OCI-LY7 (cell line): ENCODE data around the gene GRK6. TPM values are rescaled to one million over a fixed set of nuclear protein-coding genes. Genes with fewer than 3 reads are reported as not detected.

Experiments used
- BruUV-seq: library from RNA; stranded (reverse); fragments of 400-500 nt; replicated peaks from 2 replicates; lab custom pipeline; 2021; lab: Mats Ljungman, UMichigan
- CTCF ChIA-PET: fragments of 300-600 bp; sonication (Branson Sonifier 250); formaldehyde crosslinking; loops from one replicate; lab custom pipeline; 2022; ENCODE audit warnings: antibody characterized with exemption; ENCODE audit not compliant: unreplicated experiment; lab: Charles Lee
- POLR2A ChIA-PET: fragments of 300-600 bp; sonication (Branson Sonifier 250); formaldehyde crosslinking; loops from one replicate; lab custom pipeline; 2022; ENCODE audit warnings: antibody characterized with exemption; lab: Charles Lee
- DNase-seq: peaks from one replicate; pipeline ENCODE4 v3.0.0-alpha.2; 2015; ENCODE audit warnings: low spot score
- H2AFZ ChIP-seq: fragments of 200-600 bp; sonication (generic), shearing (Covaris generic); 2 replicates; pipeline ENCODE4 v1.6.1; 2014; ENCODE audit warnings: mild to moderate bottlenecking, antibody characterized with exemption, low read length, moderate library complexity
- H3K27ac ChIP-seq: fragments of 200-600 bp; sonication (generic); 2 replicates; pipeline ENCODE4 v1.5.1; 2014; ENCODE audit warnings: mixed run types, low read depth, mild to moderate bottlenecking, moderate library complexity, low read length, inconsistent platforms; ENCODE audit not compliant: poor library complexity, severe bottlenecking
- H3K36me3 ChIP-seq: fragments of 200-600 bp; sonication (generic); 2 replicates; pipeline ENCODE4 v1.6.1; 2014; ENCODE audit warnings: mild to moderate bottlenecking, antibody characterized with exemption, low read length, moderate library complexity, mixed read lengths; ENCODE audit not compliant: insufficient read depth
- H3K4me1 ChIP-seq: fragments of 200-600 bp; sonication (generic); 2 replicates; pipeline ENCODE4 v1.5.1; 2014; ENCODE audit warnings: mild to moderate bottlenecking, low read length; ENCODE audit not compliant: insufficient read depth, poor library complexity, severe bottlenecking
- H3K4me2 ChIP-seq: fragments of 200-600 bp; sonication (generic); 2 replicates; pipeline ENCODE4 v1.6.1; 2014; ENCODE audit warnings: mild to moderate bottlenecking, low read length
- H3K4me3 ChIP-seq: fragments of 200-600 bp; sonication (generic); 2 replicates; pipeline ENCODE4 v1.5.1; 2014; ENCODE audit warnings: mild to moderate bottlenecking, low read depth, low read length; ENCODE audit not compliant: poor library complexity, severe bottlenecking
- H3K79me2 ChIP-seq: fragments of 200-600 bp; sonication (generic); 2 replicates; pipeline ENCODE4 v1.6.1; 2016; ENCODE audit warnings: low read depth, mild to moderate bottlenecking, low read length, moderate library complexity, mixed read lengths; ENCODE audit not compliant: insufficient read depth
- H3K9me2 ChIP-seq: fragments of 200-600 bp; sonication (generic); 2 replicates; pipeline ENCODE4 v1.6.1; 2016; ENCODE audit warnings: mild to moderate bottlenecking, low read length, mixed read lengths; ENCODE audit not compliant: insufficient read depth
- H3K9me3 ChIP-seq: fragments of 200-600 bp; sonication (generic); 2 replicates; pipeline ENCODE4 v1.6.1; 2014; ENCODE audit warnings: mild to moderate bottlenecking, mixed run types, low read length, mixed read lengths
- H4K20me1 ChIP-seq: fragments of 200-600 bp; sonication (generic); 2 replicates; pipeline ENCODE4 v1.6.1; 2014; ENCODE audit warnings: mild to moderate bottlenecking, antibody characterized with exemption, low read length, moderate library complexity, mixed read lengths; ENCODE audit not compliant: insufficient read depth
- EZH2phosphoT487 ChIP-seq: fragments of 200-600 bp; sonication (generic); IDR thresholded peaks from 2 replicates; pipeline ENCODE4 v1.6.1; 2018; ENCODE audit warnings: low read depth, borderline replicate concordance, mild to moderate bottlenecking, mixed run types, antibody characterized with exemption, low read length, moderate library complexity, mixed read lengths
- intact Hi-C: fragments of 100-400 bp; cut with micrococcal nuclease; formaldehyde crosslinking; loops from one replicate; pipeline ENCODE4 v1.10.0; 2022; ENCODE audit not compliant: unreplicated experiment
- total RNA-seq, 2 experiments: library from RNA; depleted of rRNA in 1 of 2; stranded (reverse); fragments of >200 nt in 1 of 2; shearing (Covaris generic) in 1 of 2; gene quantifications; 2 replicates each; pipeline ENCODE4 v1.2.3, GENCODE V29; 2014 to 2022
- TF ChIP-seq, protein P1 (sequence below): fragments of 200-600 bp; sonication (generic); conservative IDR thresholded peaks from 2 replicates; pipeline ENCODE4 v1.5.1; 2014; ENCODE audit warnings: mild to moderate bottlenecking, antibody characterized with exemption, low read length, moderate library complexity, mixed read lengths

Gene GRK6
- total RNA-seq, 2 experiments from 2014 or later, result 46.2 to 99.4 TPM

DNA sequence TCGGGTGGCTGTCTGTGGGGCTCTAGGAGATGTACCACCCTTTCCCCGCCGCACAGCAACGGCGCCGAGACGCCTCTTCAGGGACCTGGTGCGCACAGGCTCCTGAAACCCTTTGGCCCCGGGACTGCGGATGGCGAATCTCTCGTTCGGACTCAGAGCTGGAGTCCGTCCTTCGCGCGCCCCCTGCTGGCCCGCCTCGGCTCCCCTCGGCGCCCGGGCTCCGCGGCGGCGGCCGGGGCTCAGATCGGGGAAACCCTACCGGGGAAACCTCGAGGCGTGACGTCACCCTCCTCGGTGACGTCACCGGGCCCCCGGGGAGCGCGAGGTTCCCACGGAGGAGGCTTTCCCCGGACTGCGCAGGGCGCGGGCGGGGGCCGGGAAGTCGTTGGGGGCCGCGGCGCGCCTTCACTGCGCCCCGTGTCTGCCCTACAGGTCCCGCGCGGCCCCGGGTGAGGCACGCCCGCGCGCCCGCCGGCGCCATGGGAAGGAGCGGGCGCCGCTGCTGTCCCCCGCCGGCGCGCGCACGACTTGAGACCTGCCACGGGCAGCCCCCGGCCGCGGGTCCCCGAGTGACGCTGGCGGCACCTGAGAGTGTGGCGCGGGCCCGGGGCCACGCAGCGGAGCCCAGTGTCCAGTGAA, 28.0 kb downstream of the GRK6 start:
- H3K36me3 ChIP-seq, result no peaks in the 10 kb centered on the region; the same call in 1 of the 2 replicates
- intact Hi-C loops, result loop anchor here (1.0 to 5.0 kb wide), 6 partner anchors 42 to 342 kb away; partner anchors contain the start of gene PDLIM7
- TF ChIP-seq, protein P1, sequence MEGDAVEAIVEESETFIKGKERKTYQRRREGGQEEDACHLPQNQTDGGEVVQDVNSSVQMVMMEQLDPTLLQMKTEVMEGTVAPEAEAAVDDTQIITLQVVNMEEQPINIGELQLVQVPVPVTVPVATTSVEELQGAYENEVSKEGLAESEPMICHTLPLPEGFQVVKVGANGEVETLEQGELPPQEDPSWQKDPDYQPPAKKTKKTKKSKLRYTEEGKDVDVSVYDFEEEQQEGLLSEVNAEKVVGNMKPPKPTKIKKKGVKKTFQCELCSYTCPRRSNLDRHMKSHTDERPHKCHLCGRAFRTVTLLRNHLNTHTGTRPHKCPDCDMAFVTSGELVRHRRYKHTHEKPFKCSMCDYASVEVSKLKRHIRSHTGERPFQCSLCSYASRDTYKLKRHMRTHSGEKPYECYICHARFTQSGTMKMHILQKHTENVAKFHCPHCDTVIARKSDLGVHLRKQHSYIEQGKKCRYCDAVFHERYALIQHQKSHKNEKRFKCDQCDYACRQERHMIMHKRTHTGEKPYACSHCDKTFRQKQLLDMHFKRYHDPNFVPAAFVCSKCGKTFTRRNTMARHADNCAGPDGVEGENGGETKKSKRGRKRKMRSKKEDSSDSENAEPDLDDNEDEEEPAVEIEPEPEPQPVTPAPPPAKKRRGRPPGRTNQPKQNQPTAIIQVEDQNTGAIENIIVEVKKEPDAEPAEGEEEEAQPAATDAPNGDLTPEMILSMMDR, result peak; percentile 84
- TF ChIP-seq EZH2phosphoT487, result no peak
- peak overlapping the region; percentile 84 for H2AFZ ChIP-seq
- peak overlapping the region; percentile 76 for H3K4me3 ChIP-seq
- H3K27ac ChIP-seq, result peak overlapping the region; percentile 90
- H3K4me2 ChIP-seq, result peak overlapping the region; percentile 88
- no peaks in the 10 kb centered on the region for H3K9me3 ChIP-seq
- ChIA-PET CTCF (interaction anchor here (0.6 to 3.8 kb wide), 9 partner anchors 9 to 92 kb away, joined by 3 to 20 read pairs (median 4); partner anchors contain the start of gene GRK6), POLR2A (interaction anchor here (1.1 to 2.1 kb wide), 7 partner anchors 9 to 1066 kb away, joined by 3 to 8 read pairs (median 5); partner anchors contain the start of genes HIGD2A and NOP16)
- BruUV-seq, result no TSS peak
- DNase-seq, result peak; percentile 91
- H3K9me2 ChIP-seq, result no peaks in the 10 kb centered on the region
- H3K4me1 ChIP-seq, result peaks cover 28% of the 10 kb centered on the region
- H3K79me2 ChIP-seq, result no peaks in the 10 kb centered on the region
- H4K20me1 ChIP-seq, result peaks cover 8% of the 10 kb centered on the region

DNA sequence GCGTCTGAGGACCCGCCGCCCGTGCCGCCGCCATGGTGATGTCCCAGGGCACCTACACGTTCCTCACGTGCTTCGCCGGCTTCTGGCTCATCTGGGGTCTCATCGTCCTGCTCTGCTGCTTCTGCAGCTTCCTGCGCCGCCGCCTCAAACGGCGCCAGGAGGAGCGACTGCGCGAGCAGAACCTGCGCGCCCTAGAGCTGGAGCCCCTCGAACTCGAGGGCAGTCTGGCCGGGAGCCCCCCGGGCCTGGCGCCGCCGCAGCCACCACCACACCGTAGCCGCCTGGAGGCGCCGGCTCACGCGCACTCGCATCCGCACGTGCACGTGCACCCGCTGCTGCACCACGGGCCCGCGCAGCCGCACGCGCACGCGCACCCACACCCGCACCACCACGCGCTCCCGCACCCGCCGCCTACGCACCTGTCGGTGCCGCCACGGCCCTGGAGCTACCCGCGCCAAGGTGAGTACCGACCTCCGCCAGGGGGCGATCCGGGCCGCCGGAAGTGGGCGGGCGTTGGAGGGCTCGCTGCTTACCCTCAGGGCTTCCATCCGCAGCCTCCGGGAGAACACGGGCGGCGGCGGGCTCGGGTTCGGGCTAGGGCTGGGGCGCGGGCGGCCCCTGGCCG, 28.7 kb downstream of the GRK6 start:
- H3K4me1 ChIP-seq, result peaks cover 27% of the 10 kb centered on the region
- H3K9me2 ChIP-seq, result no peaks in the 10 kb centered on the region
- no peaks in the 10 kb centered on the region for H3K9me3 ChIP-seq
- TF ChIP-seq, protein P1, result peak; percentile 77
- no peak for TF ChIP-seq EZH2phosphoT487
- ChIA-PET CTCF (interaction anchor here (0.6 to 3.8 kb wide), 11 partner anchors 25 to 319 kb away, joined by 3 to 20 read pairs (median 4); partner anchors contain the start of gene GRK6), POLR2A (interaction anchor here (1.1 to 2.1 kb wide), 6 partner anchors 10 to 1066 kb away, joined by 3 to 8 read pairs (median 4); partner anchors contain the start of genes HIGD2A and NOP16)
- H3K79me2 ChIP-seq, result no peaks in the 10 kb centered on the region
- peak overlapping the region; percentile 84 for H2AFZ ChIP-seq
- H4K20me1 ChIP-seq, result peaks cover 8% of the 10 kb centered on the region
- H3K36me3 ChIP-seq, result no peaks in the 10 kb centered on the region; the same call in 1 of the 2 replicates
- peak overlapping the region; percentile 90 for H3K27ac ChIP-seq
- peak; percentile 94 for DNase-seq
- no TSS peak for BruUV-seq
- intact Hi-C loops, result loop anchor here (2.0 to 5.0 kb wide), 2 partner anchors 42 to 343 kb away; partner anchors contain the start of gene PDLIM7
- H3K4me2 ChIP-seq, result peak overlapping the region; percentile 88
- peak overlapping the region; percentile 76 for H3K4me3 ChIP-seq
